Activated T-helper 1 cell treated with anti-CD3 and anti-CD28 coated beads, Interleukin-12 subunit alpha, Interleukin-12 subunit beta, Interleukin-2, Interleukin-4 antibody, amounts not matched to agents 30 ng/mL and 10 ng/mL and 1 ng/mL, durations not matched to agents 14 hours and 24 hours and 36 hours (primary cell): ENCODE results near the gene CAMKMT. TPM values are rescaled to one million over a fixed set of nuclear protein-coding genes. Genes with fewer than 3 reads are reported as not detected.
"Not testable (repeated sequence)": the region's sequence is repeated elsewhere in the genome, so short reads cannot be mapped to it uniquely, and the experiment has no call there.

Experiments used
- DNase-seq: peaks from one replicate; pipeline ENCODE4 v3.0.0; 2021; ENCODE audit warnings: low spot score
- H3K27ac Mint-ChIP-seq: one replicate; pipeline ENCODE4 v1.8.0; 2021; ENCODE audit warnings: mild to moderate bottlenecking, mixed read lengths
- H3K27me3 Mint-ChIP-seq: one replicate; pipeline ENCODE4 v1.8.0; 2022; ENCODE audit warnings: mild to moderate bottlenecking, moderate library complexity, mixed read lengths; ENCODE audit not compliant: insufficient read depth
- H3K36me3 Mint-ChIP-seq: one replicate; pipeline ENCODE4 v1.8.0; 2021; ENCODE audit warnings: low read depth, mixed read lengths
- H3K4me1 Mint-ChIP-seq: one replicate; pipeline ENCODE4 v1.8.0; 2021; ENCODE audit warnings: low read depth, mixed read lengths
- H3K4me3 Mint-ChIP-seq: one replicate; pipeline ENCODE4 v1.8.0; 2021; ENCODE audit warnings: mild to moderate bottlenecking, moderate library complexity, mixed read lengths
- H3K9me3 Mint-ChIP-seq: one replicate; pipeline ENCODE4 v1.8.0; 2021; ENCODE audit warnings: mixed read lengths
- intact Hi-C: fragments of 100-400 bp; cut with micrococcal nuclease; formaldehyde crosslinking; loops from one replicate; pipeline ENCODE4 v1.15.1; 2024
- total RNA-seq: library from RNA; stranded (reverse); gene quantifications from 2 replicates; pipeline ENCODE4 v1.2.3, GENCODE V29; 2022

Gene CAMKMT
- total RNA-seq, 1 donor from 2014 or later: 14.2 TPM

DNA sequence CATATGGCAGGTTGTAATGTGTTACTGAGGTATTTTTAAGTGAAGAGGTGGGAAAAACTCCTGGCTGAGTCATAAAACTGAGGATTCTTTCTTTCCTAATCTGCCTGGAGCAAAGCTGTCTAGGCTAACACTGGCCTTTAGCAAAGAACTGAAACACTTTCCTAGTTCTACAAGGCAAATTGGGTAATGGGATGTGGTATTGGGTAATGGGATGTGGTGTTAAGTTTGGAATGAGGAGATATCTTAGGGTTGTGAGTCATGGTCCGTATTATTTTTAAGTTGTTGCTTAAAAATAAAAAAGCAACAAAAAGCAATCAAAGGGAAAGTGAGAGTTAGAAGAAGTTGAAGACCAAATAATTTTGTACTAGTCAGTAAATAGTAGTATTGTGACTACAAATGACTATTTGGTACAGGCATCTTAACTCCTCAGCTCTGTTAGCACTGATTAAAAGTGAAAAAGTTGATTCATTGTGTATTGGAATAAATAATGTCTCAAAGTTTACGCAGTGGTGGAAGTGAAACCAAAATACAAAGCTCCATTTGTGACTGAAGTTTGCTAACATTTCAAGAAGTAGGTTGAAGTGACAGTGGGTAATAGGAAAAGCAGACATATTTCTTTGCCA lies 216.8 kb downstream of the CAMKMT start:
- H3K27me3 Mint-ChIP-seq: no peaks in the 10 kb centered on the region
- H3K27ac Mint-ChIP-seq: peak overlapping the region; percentile 76
- intact Hi-C loops: loop anchor here (2.0 to 5.0 kb wide), 4 partner anchors 38 to 919 kb away; no protein-coding TSS in a partner anchor
- peaks cover 29% of the 10 kb centered on the region for H3K4me1 Mint-ChIP-seq
- H3K9me3 Mint-ChIP-seq: no peaks in the 10 kb centered on the region
- H3K36me3 Mint-ChIP-seq: no peaks in the 10 kb centered on the region
- peak overlapping the region; percentile 24 for H3K4me3 Mint-ChIP-seq
- DNase-seq: no peak

DNA sequence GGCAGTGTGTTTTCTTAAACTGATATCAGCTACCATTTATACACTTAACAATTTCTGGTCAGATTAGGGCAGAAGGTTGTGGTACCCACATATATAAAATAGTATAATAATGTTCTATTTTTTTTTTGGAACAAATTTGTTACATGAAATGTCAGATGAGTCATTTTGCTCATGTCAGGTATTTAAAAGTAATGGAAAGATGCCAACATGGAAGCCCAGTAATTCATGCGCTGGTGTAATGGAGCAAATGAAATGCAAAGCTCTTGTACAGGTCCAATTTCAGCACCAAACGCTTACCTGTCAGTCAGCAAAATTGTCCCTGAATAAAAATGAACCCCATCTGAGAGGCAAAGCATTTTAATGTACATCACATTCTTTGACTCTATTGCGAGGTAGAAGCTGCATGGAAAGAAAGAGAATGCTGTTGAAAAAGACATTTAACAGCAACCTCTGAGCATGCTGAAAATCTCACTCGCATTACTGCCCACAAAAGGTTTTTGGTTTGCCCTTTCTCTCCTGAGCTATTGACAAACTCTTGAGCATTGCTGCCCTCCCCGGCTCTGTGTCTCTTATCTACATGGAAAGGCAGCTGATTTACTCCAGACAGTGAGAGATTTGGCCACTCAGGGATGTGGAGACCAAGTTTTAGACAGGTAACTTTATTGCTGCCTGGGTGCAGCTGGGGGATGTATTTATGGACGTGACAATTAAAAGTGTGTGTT lies 217.5 kb downstream of the CAMKMT start:
- no peaks in the 10 kb centered on the region for H3K36me3 Mint-ChIP-seq

DNA sequence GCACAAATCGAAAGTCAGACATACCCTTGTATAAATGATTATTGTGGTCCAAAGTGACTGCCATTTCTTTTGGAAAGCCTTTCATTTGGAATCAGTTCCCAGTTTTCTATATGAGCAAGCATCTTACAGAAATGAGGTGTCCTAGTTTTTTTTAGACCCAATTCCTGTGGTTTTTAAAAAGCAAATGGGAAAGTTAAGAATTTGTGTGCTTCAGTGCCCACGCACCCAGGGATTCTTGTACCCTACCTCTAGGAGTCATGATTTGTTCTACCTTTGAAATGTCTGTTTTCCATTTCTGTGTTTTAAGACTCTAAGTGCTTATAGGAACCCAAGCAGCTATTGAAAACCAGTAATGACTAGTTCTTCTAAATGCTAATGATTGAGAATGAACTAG lies 218.1 kb downstream of the CAMKMT start:
- DNase-seq: no peak
- H3K4me3 Mint-ChIP-seq: no peak overlapping the region
- no peaks in the 10 kb centered on the region for H3K27me3 Mint-ChIP-seq
- no peaks in the 10 kb centered on the region for H3K9me3 Mint-ChIP-seq
- peak overlapping the region; percentile 55 for H3K27ac Mint-ChIP-seq
- H3K36me3 Mint-ChIP-seq: no peaks in the 10 kb centered on the region
- H3K4me1 Mint-ChIP-seq: peaks cover 29% of the 10 kb centered on the region
- intact Hi-C loops: loop anchor here (2.0 to 5.0 kb wide), 4 partner anchors 37 to 917 kb away; no protein-coding TSS in a partner anchor

More for the DNA sequence above, 217.5 kb downstream of the CAMKMT start:
- peak overlapping the region; percentile 24 for H3K4me3 Mint-ChIP-seq
- peak overlapping the region; percentile 76 for H3K27ac Mint-ChIP-seq
- H3K27me3 Mint-ChIP-seq: no peaks in the 10 kb centered on the region
- H3K4me1 Mint-ChIP-seq: peaks cover 29% of the 10 kb centered on the region
- no peak for DNase-seq
- no peaks in the 10 kb centered on the region for H3K9me3 Mint-ChIP-seq
- intact Hi-C loops: loop anchor here (2.0 to 5.0 kb wide), 4 partner anchors 38 to 918 kb away; no protein-coding TSS in a partner anchor

DNA sequence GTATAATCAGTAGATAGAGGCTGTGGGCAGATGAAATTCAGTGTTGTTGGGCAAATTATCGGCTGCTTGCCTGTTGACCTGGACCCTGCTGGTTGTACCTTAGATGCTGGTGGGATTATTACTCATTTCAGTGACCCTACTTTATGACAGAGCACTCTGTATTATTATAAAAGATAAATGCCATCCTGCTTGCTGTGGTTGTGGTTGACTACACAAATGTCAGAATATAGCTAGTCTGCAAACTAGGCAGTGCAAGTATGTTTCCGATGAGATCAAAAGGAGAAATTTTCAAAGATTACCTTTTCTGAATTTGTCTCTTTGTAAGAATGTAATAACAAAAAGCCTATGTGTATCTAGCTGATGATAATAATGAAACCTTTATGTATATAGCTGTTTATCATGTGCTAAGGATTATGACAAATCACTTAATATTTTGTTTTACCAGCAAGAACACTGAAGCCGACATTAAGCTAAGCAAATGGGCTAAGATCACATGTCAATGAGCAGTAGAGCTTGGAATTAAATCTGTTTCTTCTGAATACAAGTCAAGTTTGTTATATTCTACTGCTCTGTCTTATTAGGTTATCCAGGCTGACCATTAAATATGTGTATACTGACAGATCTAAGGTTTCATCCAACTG lies 219.2 kb downstream of the CAMKMT start:
- intact Hi-C loops: no loop called here

DNA sequence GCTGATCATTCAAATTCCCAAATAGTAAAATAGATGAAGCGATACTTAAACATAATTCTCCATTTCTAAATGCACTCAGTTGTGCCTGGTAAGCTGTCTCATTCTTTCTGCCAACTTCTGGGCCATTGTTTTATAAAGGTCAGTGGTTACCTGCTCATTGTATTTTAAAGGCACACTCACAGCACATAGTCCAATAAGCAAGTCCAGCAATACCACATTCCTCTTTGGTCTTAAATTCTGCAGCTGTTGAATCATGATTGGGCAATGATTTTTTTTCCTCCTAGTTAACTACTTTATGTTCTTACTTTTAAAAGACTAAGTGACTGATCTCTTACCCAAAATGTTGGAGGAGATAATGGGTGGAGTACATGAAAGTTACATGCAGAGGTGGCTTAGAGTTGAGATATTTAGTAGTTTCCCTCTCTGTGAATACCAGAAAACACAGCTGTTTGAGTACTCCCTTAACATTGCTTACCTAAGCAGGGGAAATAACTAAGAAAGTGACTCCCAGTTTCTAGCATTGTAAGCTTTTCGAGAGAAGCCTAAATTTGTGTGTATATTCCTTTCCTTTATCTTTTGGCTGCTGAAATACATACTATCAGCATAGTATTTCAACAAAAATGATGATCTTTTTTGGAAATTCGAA lies 220.7 kb downstream of the CAMKMT start:
- peaks cover 29% of the 10 kb centered on the region for H3K4me1 Mint-ChIP-seq
- H3K27me3 Mint-ChIP-seq: no peaks in the 10 kb centered on the region
- no peak overlapping the region for H3K27ac Mint-ChIP-seq
- intact Hi-C loops: no loop called here
- DNase-seq: no peak
- H3K9me3 Mint-ChIP-seq: no peaks in the 10 kb centered on the region
- no peaks in the 10 kb centered on the region for H3K36me3 Mint-ChIP-seq
- no peak overlapping the region for H3K4me3 Mint-ChIP-seq

More for the DNA sequence above, 219.2 kb downstream of the CAMKMT start:
- no peaks in the 10 kb centered on the region for H3K9me3 Mint-ChIP-seq
- H3K4me3 Mint-ChIP-seq: no peak overlapping the region
- H3K27ac Mint-ChIP-seq: no peak overlapping the region
- DNase-seq: no peak
- H3K36me3 Mint-ChIP-seq: no peaks in the 10 kb centered on the region
- H3K27me3 Mint-ChIP-seq: no peaks in the 10 kb centered on the region
- H3K4me1 Mint-ChIP-seq: peaks cover 29% of the 10 kb centered on the region

DNA sequence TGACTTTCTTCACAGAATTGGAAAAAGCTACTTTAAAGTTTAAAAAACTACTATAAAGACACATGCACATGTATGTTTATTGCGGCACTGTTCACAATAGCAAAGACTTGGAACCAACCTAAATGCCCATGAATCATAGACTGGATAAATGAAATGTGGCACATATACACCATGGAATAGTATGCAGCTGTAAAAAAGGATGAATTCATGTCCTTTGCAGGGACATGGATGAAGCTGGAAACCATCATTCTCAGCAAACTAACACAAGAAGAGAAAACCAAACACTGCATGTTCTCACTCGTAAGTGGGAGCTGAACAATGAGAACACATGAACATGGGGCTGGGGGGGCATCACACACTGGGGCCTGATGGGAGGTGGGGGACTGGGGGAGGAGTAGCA lies 233.9 kb downstream of the CAMKMT start:
- H3K4me1 Mint-ChIP-seq, H3K36me3 Mint-ChIP-seq, H3K27ac Mint-ChIP-seq, H3K4me3 Mint-ChIP-seq, DNase-seq, H3K9me3 Mint-ChIP-seq, intact Hi-C loops, H3K27me3 Mint-ChIP-seq: not testable (repeated sequence)

DNA sequence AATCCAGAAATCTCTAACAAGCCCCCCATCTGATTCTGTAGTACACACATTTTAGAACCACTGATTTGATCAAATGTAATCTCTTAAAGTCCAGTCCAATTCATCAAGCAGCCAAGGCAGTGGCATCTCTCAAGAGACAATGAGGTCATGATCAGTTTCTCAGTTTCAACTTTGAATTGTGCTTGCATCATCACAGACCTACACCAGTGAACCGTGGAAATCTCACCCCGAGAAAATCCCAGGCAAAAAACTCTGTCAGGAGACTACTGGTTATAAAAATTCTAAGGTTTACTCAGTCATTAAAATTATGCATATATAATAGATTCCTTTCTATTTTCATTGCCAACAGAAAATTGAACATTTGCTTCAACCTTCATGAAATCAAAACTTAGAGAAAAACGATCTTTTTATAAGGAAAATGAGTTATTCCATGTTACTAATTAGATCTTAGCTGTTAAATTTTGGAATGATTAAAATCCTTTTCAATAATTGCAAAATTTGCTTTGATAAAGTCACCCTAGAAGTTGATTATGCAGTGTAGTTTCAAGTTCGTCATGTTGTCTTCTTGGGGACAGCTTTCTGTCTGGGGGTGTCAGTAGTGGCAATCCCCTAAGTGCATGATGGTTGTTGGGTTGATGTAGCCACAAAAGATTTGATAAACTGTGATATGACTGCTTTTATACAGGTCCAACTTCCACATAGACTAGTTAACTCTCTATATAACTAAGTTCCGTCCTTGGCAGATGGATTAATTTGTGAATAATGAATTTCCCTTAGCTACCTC lies 235.0 kb downstream of the CAMKMT start:
- no peak overlapping the region for H3K27ac Mint-ChIP-seq
- no peaks in the 10 kb centered on the region for H3K27me3 Mint-ChIP-seq
- H3K4me1 Mint-ChIP-seq: no peaks in the 10 kb centered on the region
- no peak overlapping the region for H3K4me3 Mint-ChIP-seq
- no peaks in the 10 kb centered on the region for H3K9me3 Mint-ChIP-seq
- no peak for DNase-seq
- intact Hi-C loops: no loop called here
- H3K36me3 Mint-ChIP-seq: no peaks in the 10 kb centered on the region

DNA sequence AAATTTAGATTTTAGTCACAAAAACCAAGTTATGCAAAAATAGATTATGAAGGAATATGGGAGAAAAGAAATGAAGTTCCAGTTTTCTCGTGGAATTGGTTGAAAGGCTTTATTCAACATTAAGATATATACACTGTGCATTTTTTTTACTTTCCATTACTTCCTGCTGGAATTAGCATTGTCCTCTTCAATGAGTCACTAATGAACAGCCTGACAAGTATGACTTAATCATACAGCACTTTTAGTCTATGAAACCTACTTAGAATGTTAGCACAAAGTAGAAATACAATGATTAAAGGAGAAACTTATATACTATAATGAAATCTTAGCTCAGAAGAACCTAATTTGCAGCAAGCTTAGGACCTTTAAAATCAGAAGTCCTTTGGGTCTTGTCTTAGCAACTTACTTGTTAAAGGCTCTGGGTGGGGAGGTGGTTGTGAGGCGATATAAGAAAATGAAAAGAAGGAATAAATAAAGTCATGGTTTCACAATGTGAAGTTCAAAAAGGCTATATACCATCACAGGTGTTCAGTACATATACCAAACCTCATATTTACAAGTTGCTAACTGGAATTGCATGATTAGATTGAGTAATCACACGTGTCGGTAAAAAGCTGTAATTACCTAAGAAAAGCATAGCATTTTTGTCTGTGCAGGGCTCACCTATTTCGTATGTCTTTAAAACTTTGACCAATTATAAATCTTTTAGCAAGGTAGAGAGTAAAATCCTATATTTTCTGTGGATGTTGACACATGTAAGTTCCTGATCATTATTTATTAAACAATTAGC lies 236.8 kb downstream of the CAMKMT start:
- no peak overlapping the region for H3K27ac Mint-ChIP-seq
- no peaks in the 10 kb centered on the region for H3K36me3 Mint-ChIP-seq
- DNase-seq: no peak
- H3K27me3 Mint-ChIP-seq: no peaks in the 10 kb centered on the region
- H3K4me1 Mint-ChIP-seq: no peaks in the 10 kb centered on the region
- intact Hi-C loops: no loop called here
- no peak overlapping the region for H3K4me3 Mint-ChIP-seq
- no peaks in the 10 kb centered on the region for H3K9me3 Mint-ChIP-seq

DNA sequence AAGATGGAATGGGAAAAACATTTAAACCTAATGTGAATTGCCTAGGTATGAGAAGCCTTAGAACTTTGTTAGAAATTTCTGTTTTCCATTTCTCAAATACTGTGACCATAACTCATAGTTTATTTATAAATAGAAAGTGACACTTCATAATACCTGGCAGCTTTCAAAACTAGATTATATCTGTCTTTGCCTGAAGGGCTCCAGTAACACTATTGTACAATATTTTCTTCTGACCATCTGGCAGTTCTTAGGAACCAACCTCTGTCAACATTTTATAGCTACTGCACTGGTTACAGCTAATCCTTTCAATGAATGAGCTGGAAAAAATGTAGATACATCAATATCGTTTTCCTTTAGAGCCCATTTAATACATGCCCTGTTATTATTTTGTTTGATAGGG lies 237.4 kb downstream of the CAMKMT start:
- H3K27ac Mint-ChIP-seq: no peak overlapping the region
- intact Hi-C loops: no loop called here
- H3K27me3 Mint-ChIP-seq: no peaks in the 10 kb centered on the region
- DNase-seq: no peak
- no peak overlapping the region for H3K4me3 Mint-ChIP-seq
- H3K36me3 Mint-ChIP-seq: no peaks in the 10 kb centered on the region
- H3K4me1 Mint-ChIP-seq: no peaks in the 10 kb centered on the region
- no peaks in the 10 kb centered on the region for H3K9me3 Mint-ChIP-seq

DNA sequence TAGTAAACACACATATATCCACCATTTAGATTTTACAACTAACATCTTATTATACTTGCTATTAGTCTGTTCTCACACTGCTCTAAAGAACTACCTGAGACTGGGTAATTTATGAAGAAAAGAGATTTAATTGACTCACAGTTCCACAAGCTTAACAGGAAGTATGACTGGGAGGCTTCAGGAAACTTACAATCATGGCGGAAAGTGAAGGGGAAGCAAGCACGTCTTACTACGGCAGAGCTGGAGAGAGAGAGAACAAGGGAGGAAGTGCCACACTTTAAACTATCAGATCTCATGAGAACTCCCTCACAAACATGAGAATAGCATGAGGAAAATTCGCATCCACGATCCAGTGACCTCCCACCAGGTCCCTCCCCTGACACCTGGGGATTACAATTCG lies 240.7 kb downstream of the CAMKMT start:
- Mint-ChIP-seq H3K27me3 (no peaks in the 10 kb centered on the region), H3K9me3 (no peaks in the 10 kb centered on the region), H3K4me1 (no peaks in the 10 kb centered on the region), H3K36me3 (no peaks in the 10 kb centered on the region), H3K27ac (no peak overlapping the region), H3K4me3 (no peak overlapping the region)
- no peak for DNase-seq
- intact Hi-C loops: no loop called here

DNA sequence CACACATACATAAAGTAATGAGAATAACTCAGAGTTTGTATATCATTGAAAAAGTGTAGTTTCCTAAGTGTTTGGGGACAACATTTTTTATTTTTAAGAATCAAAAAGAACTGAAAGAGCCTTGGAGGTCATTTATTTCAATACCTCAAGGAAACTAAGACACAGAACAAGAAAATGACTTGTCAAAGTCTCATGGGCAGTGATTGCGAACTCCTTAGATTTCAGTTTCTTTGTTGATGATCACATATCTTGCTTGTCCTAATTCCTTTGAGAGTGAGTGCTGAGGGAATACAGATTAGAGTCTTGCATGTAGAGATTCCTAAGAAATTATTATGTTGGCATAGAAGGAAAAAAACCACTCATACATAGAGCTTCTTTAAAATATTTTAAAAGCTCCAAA lies 243.8 kb downstream of the CAMKMT start:
- no peak overlapping the region for H3K4me3 Mint-ChIP-seq
- no peak for DNase-seq
- no peak overlapping the region for H3K27ac Mint-ChIP-seq
- H3K36me3 Mint-ChIP-seq: no peaks in the 10 kb centered on the region
- no peaks in the 10 kb centered on the region for H3K9me3 Mint-ChIP-seq
- H3K4me1 Mint-ChIP-seq: no peaks in the 10 kb centered on the region
- no peaks in the 10 kb centered on the region for H3K27me3 Mint-ChIP-seq
- intact Hi-C loops: no loop called here

DNA sequence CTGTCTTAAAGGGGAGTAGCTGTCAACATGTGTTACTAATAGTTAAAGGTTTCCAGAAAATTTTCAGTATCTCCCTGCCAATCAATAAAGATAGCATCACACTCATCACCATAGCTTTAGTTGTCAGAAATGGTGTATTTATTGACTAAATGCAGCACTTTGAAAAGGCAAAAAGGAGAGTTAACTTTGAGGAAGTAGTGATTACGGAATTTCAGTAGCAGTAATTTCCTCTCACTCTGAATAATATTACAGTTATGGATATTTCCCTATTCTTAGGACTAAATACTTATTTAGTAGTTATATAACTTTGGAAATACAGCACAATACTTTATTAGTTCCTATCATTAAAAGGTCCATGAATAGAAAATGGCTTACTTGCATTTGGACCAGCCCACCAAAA lies 250.5 kb downstream of the CAMKMT start:
- Mint-ChIP-seq H3K4me3 (no peak overlapping the region), H3K27me3 (no peaks in the 10 kb centered on the region), H3K9me3 (peaks cover 6% of the 10 kb centered on the region), H3K4me1 (no peaks in the 10 kb centered on the region), H3K36me3 (no peaks in the 10 kb centered on the region), H3K27ac (no peak overlapping the region)
- intact Hi-C loops: no loop called here
- DNase-seq: no peak
